ENCODE results near the gene PI16. TPM values are rescaled to one million over a fixed set of nuclear protein-coding genes. Genes with fewer than 3 reads are reported as not detected.

The PI16 gene
- total RNA-seq, 1 donor from 2014 or later: not detected

DNA sequence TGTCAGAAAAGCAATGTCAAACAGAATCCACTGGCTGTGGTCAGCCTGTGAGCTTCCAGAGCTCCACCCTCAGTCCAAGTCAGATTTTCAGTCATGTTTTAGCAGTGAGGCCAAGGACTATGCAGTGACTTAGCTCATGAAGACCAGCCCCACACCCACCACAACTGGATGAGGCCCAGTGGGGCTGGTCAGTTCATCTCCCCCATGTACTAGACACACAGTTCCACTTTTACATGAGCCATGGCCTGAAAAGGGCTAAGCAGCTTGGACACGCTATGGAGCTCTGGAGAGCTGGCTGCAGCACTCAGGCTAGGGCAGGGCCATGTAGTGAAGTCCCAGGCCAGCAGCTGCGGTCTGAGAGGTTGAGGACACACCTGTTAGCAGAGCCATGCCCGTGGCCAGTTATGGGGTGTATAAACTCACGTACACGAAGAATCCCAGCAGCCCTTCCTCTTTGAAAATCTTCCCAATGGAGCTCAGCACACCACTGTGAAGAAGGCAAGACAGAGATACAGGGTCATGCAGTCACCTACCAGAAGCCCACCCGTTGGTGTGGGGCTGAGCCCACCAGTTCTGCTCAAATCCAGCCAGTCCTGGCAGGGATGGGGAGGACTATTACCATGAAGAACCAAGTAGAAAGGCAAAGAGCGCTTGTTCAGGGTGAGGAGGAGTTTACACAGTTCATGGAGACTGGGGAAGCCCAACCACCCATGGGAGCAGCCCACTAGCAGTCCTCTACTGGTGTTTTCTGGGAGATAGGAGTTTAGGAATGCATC, 20.9 kb downstream of the PI16 start:
- no peak for FAIRE-seq
- no peaks in the 10 kb centered on the region for H3K27me3 ChIP-seq (ENCODE audit: control insufficient read depth, insufficient read depth, low read length)
- no peak for DNase-seq (ENCODE audit: low read depth)
- peaks cover 36% of the 10 kb centered on the region for H3K36me3 ChIP-seq (ENCODE audit: control insufficient read depth, insufficient read depth, low read length)
- TF ChIP-seq, protein P1, sequence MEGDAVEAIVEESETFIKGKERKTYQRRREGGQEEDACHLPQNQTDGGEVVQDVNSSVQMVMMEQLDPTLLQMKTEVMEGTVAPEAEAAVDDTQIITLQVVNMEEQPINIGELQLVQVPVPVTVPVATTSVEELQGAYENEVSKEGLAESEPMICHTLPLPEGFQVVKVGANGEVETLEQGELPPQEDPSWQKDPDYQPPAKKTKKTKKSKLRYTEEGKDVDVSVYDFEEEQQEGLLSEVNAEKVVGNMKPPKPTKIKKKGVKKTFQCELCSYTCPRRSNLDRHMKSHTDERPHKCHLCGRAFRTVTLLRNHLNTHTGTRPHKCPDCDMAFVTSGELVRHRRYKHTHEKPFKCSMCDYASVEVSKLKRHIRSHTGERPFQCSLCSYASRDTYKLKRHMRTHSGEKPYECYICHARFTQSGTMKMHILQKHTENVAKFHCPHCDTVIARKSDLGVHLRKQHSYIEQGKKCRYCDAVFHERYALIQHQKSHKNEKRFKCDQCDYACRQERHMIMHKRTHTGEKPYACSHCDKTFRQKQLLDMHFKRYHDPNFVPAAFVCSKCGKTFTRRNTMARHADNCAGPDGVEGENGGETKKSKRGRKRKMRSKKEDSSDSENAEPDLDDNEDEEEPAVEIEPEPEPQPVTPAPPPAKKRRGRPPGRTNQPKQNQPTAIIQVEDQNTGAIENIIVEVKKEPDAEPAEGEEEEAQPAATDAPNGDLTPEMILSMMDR (IDR thresholded peaks at IDR 0.05; ENCODE audit: insufficient read depth, low read length, severe bottlenecking): no peak
- no peak overlapping the region for H3K4me3 ChIP-seq (ENCODE audit: low read depth, low read length)

DNA sequence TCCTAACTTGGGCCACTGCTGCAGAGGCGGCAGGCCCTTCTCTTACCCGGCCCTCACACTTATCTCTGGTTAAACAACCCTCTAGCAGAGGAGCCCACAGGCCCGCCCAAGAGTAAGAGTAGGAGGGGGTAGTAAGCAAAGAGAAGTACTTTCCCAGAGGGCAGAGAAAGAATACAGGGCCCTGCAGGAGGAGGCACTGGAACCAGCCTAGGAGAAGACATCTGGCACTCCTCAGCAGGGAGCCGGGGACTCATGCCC, 21.4 kb downstream of the PI16 start:
- H3K4me3 ChIP-seq (ENCODE audit: low read depth, low read length): no peak overlapping the region
- FAIRE-seq (no peak), DNase-seq (ENCODE audit: low read depth) (no peak)
- TF ChIP-seq, protein P1 (IDR thresholded peaks at IDR 0.05; ENCODE audit: insufficient read depth, low read length, severe bottlenecking): no peak
- H3K27me3 ChIP-seq (ENCODE audit: control insufficient read depth, insufficient read depth, low read length): no peaks in the 10 kb centered on the region
- peaks cover 34% of the 10 kb centered on the region for H3K36me3 ChIP-seq (ENCODE audit: control insufficient read depth, insufficient read depth, low read length)

DNA sequence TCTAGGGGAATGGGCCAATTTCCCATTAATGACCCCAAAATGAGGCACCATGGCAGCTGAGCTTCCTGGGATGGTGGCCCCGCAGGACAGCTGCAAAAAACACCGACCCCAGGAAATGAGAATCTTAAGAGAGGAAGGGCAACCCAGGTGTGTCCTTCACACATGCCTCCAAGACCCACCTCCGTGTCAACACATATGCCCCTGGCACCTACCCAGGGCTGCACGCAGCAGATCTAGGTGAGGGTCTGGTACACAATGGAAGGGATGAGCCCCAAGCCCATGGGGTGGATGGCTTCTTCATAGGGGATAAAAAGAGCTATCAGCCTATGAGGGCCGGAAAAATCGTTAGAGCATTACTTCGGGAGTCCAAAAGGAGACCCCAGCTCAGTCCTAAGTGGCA, 22.0 kb downstream of the PI16 start:
- Histone ChIP-seq H3K36me3 (ENCODE audit: control insufficient read depth, insufficient read depth, low read length) (peaks cover 34% of the 10 kb centered on the region), H3K4me3 (ENCODE audit: low read depth, low read length) (no peak overlapping the region), H3K27me3 (ENCODE audit: control insufficient read depth, insufficient read depth, low read length) (no peaks in the 10 kb centered on the region)
- FAIRE-seq: peak; percentile 32
- TF ChIP-seq, protein P1 (IDR thresholded peaks at IDR 0.05; ENCODE audit: insufficient read depth, low read length, severe bottlenecking): no peak
- no peak for DNase-seq (ENCODE audit: low read depth)

DNA sequence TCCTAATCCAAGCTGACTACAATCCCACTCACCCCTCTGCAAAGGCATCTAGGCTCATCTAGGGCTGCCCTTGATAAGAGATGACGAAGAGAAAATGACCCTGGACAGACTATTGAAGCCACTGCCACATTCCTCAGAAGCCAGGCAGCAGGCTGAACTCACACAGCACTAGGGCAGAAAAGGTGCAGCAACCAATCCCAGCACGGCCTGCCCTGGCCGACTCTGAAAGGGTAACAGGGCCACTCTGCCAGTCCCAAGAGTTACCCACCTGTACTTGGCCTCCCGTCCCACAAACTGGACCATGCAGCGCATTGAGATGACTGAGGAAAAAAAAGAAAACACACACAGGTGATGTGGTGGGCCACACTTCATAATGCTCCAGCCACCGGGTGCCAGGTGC, 22.4 kb downstream of the PI16 start:
- FAIRE-seq: peak; percentile 32
- no peak overlapping the region for H3K4me3 ChIP-seq (ENCODE audit: low read depth, low read length)
- no peak for DNase-seq (ENCODE audit: low read depth)
- TF ChIP-seq, protein P1 (IDR thresholded peaks at IDR 0.05; ENCODE audit: insufficient read depth, low read length, severe bottlenecking): no peak
- peaks cover 34% of the 10 kb centered on the region for H3K36me3 ChIP-seq (ENCODE audit: control insufficient read depth, insufficient read depth, low read length)
- H3K27me3 ChIP-seq (ENCODE audit: control insufficient read depth, insufficient read depth, low read length): no peaks in the 10 kb centered on the region

DNA sequence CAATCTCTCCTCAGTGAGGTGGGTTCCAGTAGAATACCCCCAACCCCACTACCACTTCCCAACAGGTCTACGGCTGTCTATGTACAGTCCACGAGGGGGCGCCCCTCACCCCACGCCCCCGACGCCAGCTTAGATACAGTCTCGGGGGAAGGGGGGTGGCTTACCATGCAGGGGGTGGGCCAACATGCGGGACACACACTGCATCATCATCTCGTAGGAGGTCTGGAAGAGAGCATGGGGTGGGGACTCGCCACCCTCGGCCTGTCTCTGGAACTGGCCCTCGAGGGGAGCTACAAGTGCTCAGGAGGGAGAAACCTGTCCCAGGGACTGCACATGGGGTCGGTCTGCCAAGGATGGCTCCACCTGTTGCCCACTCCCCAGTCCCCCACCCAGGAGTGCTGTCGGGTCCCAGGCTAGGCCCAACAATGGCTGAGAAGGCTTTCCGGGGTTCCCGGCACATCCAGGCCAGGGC, 23.0 kb downstream of the PI16 start:
- TF ChIP-seq, protein P1 (IDR thresholded peaks at IDR 0.05; ENCODE audit: insufficient read depth, low read length, severe bottlenecking): peak; percentile 40
- Histone ChIP-seq H3K27me3 (ENCODE audit: control insufficient read depth, insufficient read depth, low read length) (no peaks in the 10 kb centered on the region), H3K36me3 (ENCODE audit: control insufficient read depth, insufficient read depth, low read length) (peaks cover 31% of the 10 kb centered on the region), H3K4me3 (ENCODE audit: low read depth, low read length) (no peak overlapping the region)
- DNase-seq (ENCODE audit: low read depth) (no peak), FAIRE-seq (no peak)
